GM18519 (cell line): ENCODE measurements around the gene PARD6A.
A peak's percentile ranks its signal among the peaks of the same experiment; 100 is the strongest.

Source experiments
- ATAC-seq: cut with Tn5 transposase; IDR thresholded peaks from one replicate; pipeline ENCODE4 v1.9.1; 2021; ENCODE audit warnings: mild to moderate bottlenecking, moderate library complexity; ENCODE audit not compliant: unreplicated experiment, low FRiP score

PARD6A gene

GRCh38 chr16:67660564-67661028, at the start of gene PARD6A:
PARD6A (plus strand) TSS chr16:67660960; CDS start chr16:67661039, 79 bp downstream.
- ATAC-seq, result peak; percentile 47

- no peak for ATAC-seq
These were observed 47.0 kb upstream of the PARD6A start for GRCh38 chr16:67613808-67614207.

GRCh38 chr16:67628216-67628615, 32.5 kb upstream of the PARD6A start:
- no peak for ATAC-seq

GRCh38 chr16:67632415-67633172, 28.2 kb upstream of the PARD6A start:
- no peak for ATAC-seq

GRCh38 chr16:67636713-67637112, 24.0 kb upstream of the PARD6A start:
- ATAC-seq, result no peak

- no peak for ATAC-seq
These were observed 23.1 kb upstream of the PARD6A start for GRCh38 chr16:67637625-67638024.

GRCh38 chr16:67641779-67642708, 18.7 kb upstream of the PARD6A start:
- ATAC-seq, result no peak

- no peak for ATAC-seq
These were observed 16.7 kb upstream of the PARD6A start for GRCh38 chr16:67644038-67644437.

- ATAC-seq, result no peak
These were observed 15.2 kb upstream of the PARD6A start for GRCh38 chr16:67645397-67646121.

- ATAC-seq, result no peak
These were observed 13.6 kb upstream of the PARD6A start for GRCh38 chr16:67647111-67647651.

GRCh38 chr16:67647681-67648080, 13.1 kb upstream of the PARD6A start:
- no peak for ATAC-seq

GRCh38 chr16:67648088-67648763, 12.5 kb upstream of the PARD6A start:
- no peak for ATAC-seq

GRCh38 chr16:67648764-67649407, 11.9 kb upstream of the PARD6A start:
- no peak for ATAC-seq

GRCh38 chr16:67649494-67649931, 11.2 kb upstream of the PARD6A start:
- no peak for ATAC-seq

GRCh38 chr16:67650023-67650422, 10.7 kb upstream of the PARD6A start:
- ATAC-seq, result no peak

- no peak for ATAC-seq
These were observed 9.7 kb upstream of the PARD6A start for GRCh38 chr16:67651039-67651438.

- ATAC-seq, result no peak
These were observed 8.9 kb upstream of the PARD6A start for GRCh38 chr16:67651847-67652246.

GRCh38 chr16:67652578-67653127, 8.1 kb upstream of the PARD6A start:
- no peak for ATAC-seq
